ENCODE data around the gene MYH6. TPM values are rescaled to one million over a fixed set of nuclear protein-coding genes. Genes with fewer than 3 reads are reported as not detected.

The MYH6 gene
- total RNA-seq, 1 donor from 2014 or later, result not detected

GRCh38 chr14:23409475-23409874 is 1.4 kb upstream of the MYH6 start:
- TF ChIP-seq, protein P1, sequence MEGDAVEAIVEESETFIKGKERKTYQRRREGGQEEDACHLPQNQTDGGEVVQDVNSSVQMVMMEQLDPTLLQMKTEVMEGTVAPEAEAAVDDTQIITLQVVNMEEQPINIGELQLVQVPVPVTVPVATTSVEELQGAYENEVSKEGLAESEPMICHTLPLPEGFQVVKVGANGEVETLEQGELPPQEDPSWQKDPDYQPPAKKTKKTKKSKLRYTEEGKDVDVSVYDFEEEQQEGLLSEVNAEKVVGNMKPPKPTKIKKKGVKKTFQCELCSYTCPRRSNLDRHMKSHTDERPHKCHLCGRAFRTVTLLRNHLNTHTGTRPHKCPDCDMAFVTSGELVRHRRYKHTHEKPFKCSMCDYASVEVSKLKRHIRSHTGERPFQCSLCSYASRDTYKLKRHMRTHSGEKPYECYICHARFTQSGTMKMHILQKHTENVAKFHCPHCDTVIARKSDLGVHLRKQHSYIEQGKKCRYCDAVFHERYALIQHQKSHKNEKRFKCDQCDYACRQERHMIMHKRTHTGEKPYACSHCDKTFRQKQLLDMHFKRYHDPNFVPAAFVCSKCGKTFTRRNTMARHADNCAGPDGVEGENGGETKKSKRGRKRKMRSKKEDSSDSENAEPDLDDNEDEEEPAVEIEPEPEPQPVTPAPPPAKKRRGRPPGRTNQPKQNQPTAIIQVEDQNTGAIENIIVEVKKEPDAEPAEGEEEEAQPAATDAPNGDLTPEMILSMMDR (IDR thresholded peaks at IDR 0.05; ENCODE audit: insufficient read depth, low read length, poor library complexity, severe bottlenecking), result no peak
- peaks cover 4% of the 10 kb centered on the region for H3K27me3 ChIP-seq (ENCODE audit: control insufficient read depth, insufficient read depth, low read length)
- no peak overlapping the region for H3K4me3 ChIP-seq (ENCODE audit: low read depth, low read length)
- DNase-seq (ENCODE audit: low read depth), result no peak
- H3K36me3 ChIP-seq (ENCODE audit: control insufficient read depth, insufficient read depth, low read length), result no peaks in the 10 kb centered on the region

- peaks cover 4% of the 10 kb centered on the region for H3K27me3 ChIP-seq (ENCODE audit: control insufficient read depth, insufficient read depth, low read length)
- H3K36me3 ChIP-seq (ENCODE audit: control insufficient read depth, insufficient read depth, low read length), result no peaks in the 10 kb centered on the region
- no peak overlapping the region for H3K4me3 ChIP-seq (ENCODE audit: low read depth, low read length)
- no peak for DNase-seq (ENCODE audit: low read depth)
- TF ChIP-seq, protein P1 (IDR thresholded peaks at IDR 0.05; ENCODE audit: insufficient read depth, low read length, poor library complexity, severe bottlenecking), result no peak
Measured at GRCh38 chr14:23408307-23408630, 196 bp upstream of the MYH6 start.

DNA sequence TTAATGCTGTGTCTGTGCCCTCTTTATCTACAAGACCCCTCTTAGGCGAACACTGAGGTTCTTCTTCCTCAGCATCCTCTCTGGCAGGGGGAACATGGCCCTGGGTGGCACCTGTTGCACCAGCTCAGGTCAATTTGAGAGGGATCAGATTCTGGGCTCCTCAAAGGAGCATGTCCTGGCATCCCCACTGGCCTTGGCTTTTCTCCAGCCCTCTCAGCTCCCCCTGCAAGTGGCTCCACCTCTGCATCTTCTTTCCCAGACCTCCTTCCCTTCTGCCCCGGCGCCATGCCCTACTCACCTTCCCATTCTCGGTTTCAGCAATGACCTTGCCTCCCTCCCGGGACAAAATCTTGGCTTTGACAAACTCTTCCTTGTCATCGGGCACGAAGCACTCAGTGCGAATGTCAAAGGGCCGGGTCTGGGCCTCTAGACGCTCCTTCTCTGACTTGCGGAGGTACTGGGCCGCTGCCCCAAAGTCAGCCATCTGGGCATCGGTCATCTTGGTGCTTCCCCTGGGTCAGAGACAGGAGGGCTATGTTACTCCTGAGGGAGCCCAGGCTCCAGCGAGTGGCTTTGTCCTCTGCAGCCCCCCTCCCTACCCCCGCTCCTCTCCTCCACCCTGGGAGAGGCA is 1.2 kb downstream of the MYH6 start:
- DNase-seq (ENCODE audit: low read depth), result no peak
- TF ChIP-seq, protein P1 (IDR thresholded peaks at IDR 0.05; ENCODE audit: insufficient read depth, low read length, poor library complexity, severe bottlenecking), result no peak
- H3K36me3 ChIP-seq (ENCODE audit: control insufficient read depth, insufficient read depth, low read length), result no peaks in the 10 kb centered on the region
- H3K27me3 ChIP-seq (ENCODE audit: control insufficient read depth, insufficient read depth, low read length), result peaks cover 6% of the 10 kb centered on the region
- H3K4me3 ChIP-seq (ENCODE audit: low read depth, low read length), result no peak overlapping the region

DNA sequence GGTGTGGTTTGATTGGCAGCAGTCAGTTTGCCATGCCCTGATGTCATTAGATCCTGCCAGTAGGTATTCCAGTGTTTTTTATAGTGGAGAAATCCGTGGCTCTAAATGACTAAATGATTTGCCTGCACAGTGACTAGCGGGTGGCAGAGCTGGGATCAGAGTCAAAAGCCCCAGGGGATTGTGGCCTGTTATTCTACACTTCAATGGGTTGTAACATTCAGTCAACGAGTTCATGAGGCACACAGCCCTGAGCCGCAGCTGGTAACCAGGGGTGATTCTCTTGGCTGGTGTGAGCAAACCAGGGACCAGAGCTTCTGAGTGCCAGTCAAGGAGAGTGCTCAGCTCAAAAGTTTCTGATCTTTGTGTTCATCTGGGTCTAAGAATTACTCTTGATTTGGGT is 1.8 kb downstream of the MYH6 start:
- DNase-seq (ENCODE audit: low read depth), result no peak

GRCh38 chr14:23405516-23406025 is 2.5 kb downstream of the MYH6 start:
- Histone ChIP-seq H3K4me3 (ENCODE audit: low read depth, low read length) (no peak overlapping the region), H3K27me3 (ENCODE audit: control insufficient read depth, insufficient read depth, low read length) (peaks cover 6% of the 10 kb centered on the region), H3K36me3 (ENCODE audit: control insufficient read depth, insufficient read depth, low read length) (no peaks in the 10 kb centered on the region)
- no peak for DNase-seq (ENCODE audit: low read depth)
- TF ChIP-seq, protein P1 (IDR thresholded peaks at IDR 0.05; ENCODE audit: insufficient read depth, low read length, poor library complexity, severe bottlenecking), result no peak

More for the DNA sequence above, 1.8 kb downstream of the MYH6 start:
- TF ChIP-seq, protein P1 (IDR thresholded peaks at IDR 0.05; ENCODE audit: insufficient read depth, low read length, poor library complexity, severe bottlenecking), result no peak
- Histone ChIP-seq H3K36me3 (ENCODE audit: control insufficient read depth, insufficient read depth, low read length) (no peaks in the 10 kb centered on the region), H3K27me3 (ENCODE audit: control insufficient read depth, insufficient read depth, low read length) (peaks cover 6% of the 10 kb centered on the region), H3K4me3 (ENCODE audit: low read depth, low read length) (no peak overlapping the region)

- Histone ChIP-seq H3K36me3 (ENCODE audit: control insufficient read depth, insufficient read depth, low read length) (no peaks in the 10 kb centered on the region), H3K27me3 (ENCODE audit: control insufficient read depth, insufficient read depth, low read length) (peaks cover 6% of the 10 kb centered on the region), H3K4me3 (ENCODE audit: low read depth, low read length) (no peak overlapping the region)
- TF ChIP-seq, protein P1 (IDR thresholded peaks at IDR 0.05; ENCODE audit: insufficient read depth, low read length, poor library complexity, severe bottlenecking), result no peak
- no peak for DNase-seq (ENCODE audit: low read depth)
Measured at GRCh38 chr14:23405096-23405495, 3.0 kb downstream of the MYH6 start.
